Pancreas (tissue), 10 donors: ENCODE results near the gene PPP1R11. TPM values are rescaled to one million over a fixed set of nuclear protein-coding genes. Genes with fewer than 3 reads are reported as not detected.
A peak's percentile ranks its signal among the peaks of the same experiment; 100 is the strongest.
"Not testable (repeated sequence)": the region's sequence is repeated elsewhere in the genome, so short reads cannot be mapped to it uniquely, and the experiment has no call there.

Experiments used
- ATAC-seq, 4 donors: fragments of 200-7000 bp; cut with Tn5 transposase; one replicate each; pipeline versions ENCODE4 v1.8.0 to v1.9.1; 2020; ENCODE audit warnings: mild to moderate bottlenecking in 4 of 4, moderate library complexity in 4 of 4
- DNase-seq, 6 donors: peaks; one replicate each; pipeline ENCODE4 v3.0.0-alpha.2; 2020
- FAIRE-seq: peaks from 2 replicates; lab custom pipeline; 2012; peaks lifted over from hg19 to GRCh38; lab: Jason Lieb, UNC
- H3K27ac ChIP-seq, 4 donors: fragments of 200-600 bp; sonication (generic); 1 replicate in 3 of 4; 2 replicates in 1 of 4; pipeline versions ENCODE4 v1.5.0 to v1.8.0; 2020
- H3K27me3 ChIP-seq, 4 donors: fragments of 200-600 bp; one replicate each; pipeline ENCODE4 v1.8.0; 2021
- H3K36me3 ChIP-seq, 3 donors: fragments of 200-600 bp; sonication (generic) in 1 of 3; one replicate each; pipeline versions ENCODE4 v1.5.0 to v1.8.0; 2020 to 2021
- H3K4me1 ChIP-seq, 3 donors: fragments of 200-600 bp; one replicate each; pipeline ENCODE4 v1.8.0; 2021
- H3K4me3 ChIP-seq, 4 donors: fragments of 200-600 bp; sonication (generic) in 2 of 4; one replicate each; pipeline versions ENCODE4 v1.5.0 to v1.8.0; 2020 to 2021
- H3K9me3 ChIP-seq, 4 donors: fragments of 200-600 bp; one replicate each; pipeline ENCODE4 v1.8.0; 2021
- WGBS, 2 donors: extraction: QIAGEN DNeasy Blood & Tissue Kit; methylation state at CpG; one replicate each; pipeline ENCODE4 v1.1.7; 2013; 5-methylcytosine and 5-hydroxymethylcytosine counted together
- intact Hi-C, 3 donors: fragments of 100-400 bp; cut with DNase I; formaldehyde crosslinking; loops; one replicate each; pipeline versions ENCODE4 v1.11.1 to v1.14.2; 2022
- polyA plus RNA-seq, 2 donors: library from polyadenylated mRNA; stranded (reverse); fragments of 200-250 nt; gene quantifications; one replicate each; pipeline ENCODE4 v1.2.3, GENCODE V29; 2013
- total RNA-seq, 6 donors: library from RNA; stranded (reverse); fragmentation: NEBNext Ultra II Directional in 4 of 6; extraction: Animal tissue kit (Norgen Biotek cat#: 25700) in 4 of 6; gene quantifications; one replicate each; pipeline versions ENCODE4 v1.2.1 to v1.2.4, GENCODE V29; 2021 to 2023
- TF ChIP-seq, protein P1 (sequence below), 4 donors: fragments of 200-600 bp; sonication (generic) in 3 of 4; IDR thresholded peaks; one replicate each; pipeline versions ENCODE4 v1.5.0 to v1.8.0; 2021; ENCODE audit warnings: antibody characterized with exemption in 4 of 4
- donor health status: healthy with polysubstance abuse.
- donor health status: DM: no; HTN: no; CAD: no; lungs with moderate emphysema.
- donor health status: DM: no; HTN: no; CAD: no.
- donor health status: control.
- donor health status: control.
- donor health status: Bipolar disorder and iron deficiency.
- donor health status: DM: yes; HTN: yes; CAD: no.
- donor health status: DM: no; HTN: no; CAD: no.
- donor health status: DM: no; HTN: no; CAD: no.
- donor health status: DM: yes; HTN: yes; CAD: no.

PPP1R11 gene, protein sequence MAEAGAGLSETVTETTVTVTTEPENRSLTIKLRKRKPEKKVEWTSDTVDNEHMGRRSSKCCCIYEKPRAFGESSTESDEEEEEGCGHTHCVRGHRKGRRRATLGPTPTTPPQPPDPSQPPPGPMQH
- 10 to 100 TPM; 17.9 to 35.6 (median 23.8) TPM for total RNA-seq
- 10 to 100 TPM; 20.8 to 36.9 TPM for polyA plus RNA-seq

DNA sequence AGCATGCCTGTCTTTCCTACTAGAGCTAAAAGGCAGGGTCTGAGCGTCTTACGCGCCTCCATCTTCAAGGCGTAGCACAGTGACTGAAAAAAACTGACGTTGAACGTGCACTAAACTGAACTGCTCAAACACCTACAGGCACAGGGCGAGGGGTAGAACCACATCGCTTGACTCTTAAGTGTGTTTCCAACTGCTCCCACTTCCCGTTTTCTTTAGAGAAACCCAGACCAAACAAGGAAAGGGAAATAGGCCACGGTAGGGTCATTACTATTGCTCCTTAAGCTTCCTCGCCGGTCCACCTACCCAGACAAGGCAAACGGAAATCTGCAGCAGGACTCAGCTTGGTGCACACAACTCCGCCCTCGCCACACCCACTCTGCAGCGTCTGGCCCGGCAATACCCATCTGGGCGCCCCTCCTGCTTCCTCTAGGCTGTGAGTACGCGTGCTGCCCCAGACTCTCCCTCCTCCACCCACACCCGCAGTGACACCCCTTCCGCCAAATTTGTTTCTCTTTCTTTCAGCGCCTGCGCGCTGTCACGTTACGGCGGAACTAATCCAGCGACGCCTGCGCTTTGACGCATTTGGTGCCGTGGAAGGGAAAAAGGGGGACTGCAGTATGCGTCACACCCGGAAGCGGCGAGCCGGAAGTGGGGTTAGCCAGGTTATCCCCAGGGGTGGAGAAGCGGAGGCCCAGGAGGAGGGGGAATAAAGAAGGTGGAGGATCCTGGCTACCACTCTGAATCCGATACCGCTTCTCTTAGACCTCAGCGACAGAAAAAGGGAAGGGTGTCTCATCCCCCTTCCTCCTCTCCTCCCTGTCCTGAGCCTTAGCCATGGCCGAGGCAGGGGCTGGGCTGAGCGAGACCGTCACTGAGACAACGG is at the start of gene PPP1R11:
Gene PPP1R11, plus strand, starts transcription at position 622 of the 883 bp plus-strand sequence. Its CDS starts 213 bp downstream, at position 835.
- 0% methylated on average over 45 to 46 of the region's 46 CpGs for WGBS, 2 donors
- Histone ChIP-seq H3K9me3 (no peaks in the 10 kb centered on the region), H3K4me1 (peaks cover 8 to 25% (median 11%) of the 10 kb centered on the region in 3 donors), H3K36me3 (peaks cover 0 to 10% (median 0%) of the 10 kb centered on the region in 3 donors), H3K27ac (peak within 1 kb of the TSS; percentile 46 to 91 (median 78)), H3K27me3 (no peaks in the 10 kb centered on the region), H3K4me3 (peak within 1 kb of the TSS; percentile 46 to 71 (median 64))
- TF ChIP-seq, protein P1, sequence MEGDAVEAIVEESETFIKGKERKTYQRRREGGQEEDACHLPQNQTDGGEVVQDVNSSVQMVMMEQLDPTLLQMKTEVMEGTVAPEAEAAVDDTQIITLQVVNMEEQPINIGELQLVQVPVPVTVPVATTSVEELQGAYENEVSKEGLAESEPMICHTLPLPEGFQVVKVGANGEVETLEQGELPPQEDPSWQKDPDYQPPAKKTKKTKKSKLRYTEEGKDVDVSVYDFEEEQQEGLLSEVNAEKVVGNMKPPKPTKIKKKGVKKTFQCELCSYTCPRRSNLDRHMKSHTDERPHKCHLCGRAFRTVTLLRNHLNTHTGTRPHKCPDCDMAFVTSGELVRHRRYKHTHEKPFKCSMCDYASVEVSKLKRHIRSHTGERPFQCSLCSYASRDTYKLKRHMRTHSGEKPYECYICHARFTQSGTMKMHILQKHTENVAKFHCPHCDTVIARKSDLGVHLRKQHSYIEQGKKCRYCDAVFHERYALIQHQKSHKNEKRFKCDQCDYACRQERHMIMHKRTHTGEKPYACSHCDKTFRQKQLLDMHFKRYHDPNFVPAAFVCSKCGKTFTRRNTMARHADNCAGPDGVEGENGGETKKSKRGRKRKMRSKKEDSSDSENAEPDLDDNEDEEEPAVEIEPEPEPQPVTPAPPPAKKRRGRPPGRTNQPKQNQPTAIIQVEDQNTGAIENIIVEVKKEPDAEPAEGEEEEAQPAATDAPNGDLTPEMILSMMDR (IDR thresholded peaks at IDR 0.05), result no peak
- ATAC-seq, result peak; percentile 96 to 99 (median 97)
- DNase-seq, result peak; percentile 94 to 99 (median 98)
- FAIRE-seq, result peak; percentile 97
- intact Hi-C loops, result no loop called here

DNA sequence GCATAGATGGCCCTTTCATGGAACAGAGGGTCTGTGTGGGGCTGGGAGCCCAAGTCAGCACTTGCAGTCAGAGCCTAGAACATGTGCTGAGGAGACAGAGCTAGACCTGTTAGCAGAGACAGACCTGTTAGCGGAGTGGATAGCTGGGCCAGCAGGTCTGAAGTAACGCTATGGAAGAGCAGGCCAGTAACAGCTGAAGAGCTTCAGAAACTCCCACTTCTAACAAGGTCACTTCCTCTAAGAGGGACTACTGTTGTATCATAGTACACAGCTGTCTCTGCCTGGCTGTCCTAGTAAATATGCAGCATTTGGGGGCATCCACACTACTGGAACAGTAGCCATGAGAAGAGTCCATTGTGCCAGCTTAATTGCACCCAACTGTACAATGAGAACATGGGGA is 47.2 kb upstream of the PPP1R11 start:
- WGBS, 2 donors, result 97% methylated on average over 2 of the region's 2 CpGs
- H3K4me1 ChIP-seq, result no peaks in the 10 kb centered on the region
- H3K27me3 ChIP-seq, result no peaks in the 10 kb centered on the region
- H3K9me3 ChIP-seq, result no peaks in the 10 kb centered on the region
- intact Hi-C loops, result loop anchor here in 2 of 3 donors (5.0 to 10.0 kb wide), 2 partner anchors 165 to 168 kb away; no protein-coding TSS in a partner anchor
- H3K4me3 ChIP-seq, result no peak overlapping the region
- no peak overlapping the region for H3K27ac ChIP-seq
- H3K36me3 ChIP-seq, result no peaks in the 10 kb centered on the region
- FAIRE-seq (no peak), ATAC-seq (no peak), DNase-seq (no peak)
- TF ChIP-seq, protein P1 (IDR thresholded peaks at IDR 0.05), result no peak

DNA sequence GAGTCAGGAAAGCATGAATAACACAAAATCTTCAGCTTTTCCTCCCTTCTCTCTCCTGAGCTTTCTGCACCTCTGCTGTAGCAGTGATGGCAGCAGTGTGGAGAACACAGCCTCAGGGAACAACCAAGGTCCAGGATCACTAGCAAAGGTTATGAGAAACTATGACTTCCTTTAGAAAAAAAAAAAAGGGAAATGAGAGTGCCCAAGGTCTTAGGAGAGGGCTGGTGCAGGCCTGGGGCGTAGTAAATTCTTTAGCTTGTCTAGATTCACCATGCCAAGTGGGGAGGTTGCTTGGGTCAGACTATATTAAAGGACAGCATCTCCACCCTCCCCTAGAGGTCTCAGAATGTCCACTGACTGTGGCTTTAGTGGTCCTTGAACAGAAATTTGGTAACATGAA is 46.4 kb upstream of the PPP1R11 start:
- H3K4me3 ChIP-seq, result no peak overlapping the region
- no peak for ATAC-seq
- no peaks in the 10 kb centered on the region for H3K9me3 ChIP-seq
- DNase-seq, result no peak
- FAIRE-seq, result no peak
- no peaks in the 10 kb centered on the region for H3K27me3 ChIP-seq
- TF ChIP-seq, protein P1 (IDR thresholded peaks at IDR 0.05), result no peak
- intact Hi-C loops, result no loop called here
- WGBS, 2 donors, result 83 to 90% methylated on average over 1 of the region's 1 CpG
- H3K4me1 ChIP-seq, result no peaks in the 10 kb centered on the region
- H3K27ac ChIP-seq, result no peak overlapping the region
- no peaks in the 10 kb centered on the region for H3K36me3 ChIP-seq

DNA sequence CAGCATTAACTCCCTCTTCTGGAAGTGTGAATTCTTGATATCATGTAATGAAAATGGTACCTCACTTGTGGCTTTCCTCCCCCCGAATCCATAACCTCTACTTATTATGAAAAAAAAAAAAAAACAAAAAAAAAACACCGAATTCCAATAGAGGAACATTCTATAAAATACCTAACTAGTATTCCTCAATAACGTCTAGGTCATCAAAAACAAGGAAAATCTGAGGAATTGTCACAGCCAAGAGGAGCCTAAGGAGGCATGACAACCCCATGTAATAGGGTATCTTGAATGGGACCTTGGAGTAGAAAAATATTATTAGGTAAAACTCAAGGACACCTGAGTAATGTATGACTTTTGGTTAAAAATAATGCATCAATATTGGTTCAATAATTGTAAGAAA is 44.8 kb upstream of the PPP1R11 start:
- no peak for FAIRE-seq

DNA sequence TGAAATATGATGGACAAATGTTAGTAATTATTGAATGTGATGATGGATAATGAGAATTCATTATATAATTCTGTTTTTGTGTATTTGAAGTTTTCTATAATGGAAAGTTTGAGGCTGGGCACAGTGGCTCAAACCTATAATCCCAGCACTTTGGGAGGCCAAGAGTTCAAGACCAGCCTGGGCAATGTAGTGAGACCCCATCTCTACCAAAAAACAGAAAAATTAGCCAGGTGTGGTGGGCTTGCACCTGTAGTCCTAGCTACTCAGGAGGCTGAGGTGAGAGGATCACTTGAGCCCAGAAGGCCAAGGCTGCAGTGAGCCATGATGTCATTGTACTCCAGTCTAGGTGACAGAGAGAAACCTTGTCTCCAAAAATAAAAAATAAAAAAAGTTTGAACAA is 44.3 kb upstream of the PPP1R11 start:
- ATAC-seq, H3K27me3 ChIP-seq, H3K9me3 ChIP-seq, DNase-seq, H3K27ac ChIP-seq, FAIRE-seq, H3K4me1 ChIP-seq, H3K36me3 ChIP-seq, H3K4me3 ChIP-seq, intact Hi-C loops: not testable (repeated sequence)

More for the DNA sequence above, 44.8 kb upstream of the PPP1R11 start:
- Histone ChIP-seq H3K27ac (no peak overlapping the region), H3K4me3 (no peak overlapping the region), H3K4me1 (no peaks in the 10 kb centered on the region), H3K27me3 (no peaks in the 10 kb centered on the region), H3K9me3 (no peaks in the 10 kb centered on the region), H3K36me3 (no peaks in the 10 kb centered on the region)
- 82 to 87% methylated on average over 3 of the region's 3 CpGs for WGBS, 2 donors
- DNase-seq, result no peak
- ATAC-seq, result no peak
- intact Hi-C loops, result no loop called here
- TF ChIP-seq, protein P1 (IDR thresholded peaks at IDR 0.05), result no peak
